ENCODE measurements around the gene NFYC.

NFYC gene

GRCh38 chr1:40806731-40807695 is 115.5 kb downstream of the NFYC start:
- Histone ChIP-seq H3K9me3 (ENCODE audit: control insufficient read depth, low read length) (no peaks in the 10 kb centered on the region), H3K4me3 (ENCODE audit: insufficient read depth, low read depth, low read length) (no peak overlapping the region), H3K27ac (ENCODE audit: insufficient read depth, low read depth, low read length, poor library complexity, severe bottlenecking) (no peak overlapping the region), H3K27me3 (ENCODE audit: control insufficient read depth, insufficient read depth, low read length, poor library complexity, severe bottlenecking) (no peaks in the 10 kb centered on the region), H3K36me3 (ENCODE audit: control insufficient read depth, insufficient read depth, low read length) (no peaks in the 10 kb centered on the region), H3K4me1 (ENCODE audit: control insufficient read depth, insufficient read depth, low read length) (peaks cover 29% of the 10 kb centered on the region)
- WGBS, 2 experiments = 78 to 80% methylated on average over 20 of the region's 20 CpGs

- Histone ChIP-seq H3K27me3 (ENCODE audit: control insufficient read depth, insufficient read depth, low read length, poor library complexity, severe bottlenecking) (no peaks in the 10 kb centered on the region), H3K4me3 (ENCODE audit: insufficient read depth, low read depth, low read length) (no peak overlapping the region), H3K9me3 (ENCODE audit: control insufficient read depth, low read length) (no peaks in the 10 kb centered on the region), H3K4me1 (ENCODE audit: control insufficient read depth, insufficient read depth, low read length) (peaks cover 27% of the 10 kb centered on the region), H3K27ac (ENCODE audit: insufficient read depth, low read depth, low read length, poor library complexity, severe bottlenecking) (peak overlapping the region; percentile 8), H3K36me3 (ENCODE audit: control insufficient read depth, insufficient read depth, low read length) (no peaks in the 10 kb centered on the region)
- 86 to 88% methylated on average over 3 of the region's 3 CpGs for WGBS, 2 experiments
Measured at GRCh38 chr1:40808002-40808401, 116.5 kb downstream of the NFYC start.

- Histone ChIP-seq H3K4me3 (ENCODE audit: insufficient read depth, low read depth, low read length) (no peak overlapping the region), H3K27ac (ENCODE audit: insufficient read depth, low read depth, low read length, poor library complexity, severe bottlenecking) (no peak overlapping the region), H3K27me3 (ENCODE audit: control insufficient read depth, insufficient read depth, low read length, poor library complexity, severe bottlenecking) (no peaks in the 10 kb centered on the region), H3K36me3 (ENCODE audit: control insufficient read depth, insufficient read depth, low read length) (no peaks in the 10 kb centered on the region), H3K9me3 (ENCODE audit: control insufficient read depth, low read length) (no peaks in the 10 kb centered on the region), H3K4me1 (ENCODE audit: control insufficient read depth, insufficient read depth, low read length) (peaks cover 24% of the 10 kb centered on the region)
- WGBS, 2 experiments = 88% methylated on average over 3 of the region's 3 CpGs
Measured at GRCh38 chr1:40808444-40808843, 116.9 kb downstream of the NFYC start.

- no peak overlapping the region for H3K27ac ChIP-seq (ENCODE audit: insufficient read depth, low read depth, low read length, poor library complexity, severe bottlenecking)
- 91 to 94% methylated on average over 6 of the region's 6 CpGs for WGBS, 2 experiments
- no peaks in the 10 kb centered on the region for H3K36me3 ChIP-seq (ENCODE audit: control insufficient read depth, insufficient read depth, low read length)
- H3K4me1 ChIP-seq (ENCODE audit: control insufficient read depth, insufficient read depth, low read length) = peaks cover 22% of the 10 kb centered on the region
- no peak overlapping the region for H3K4me3 ChIP-seq (ENCODE audit: insufficient read depth, low read depth, low read length)
- H3K27me3 ChIP-seq (ENCODE audit: control insufficient read depth, insufficient read depth, low read length, poor library complexity, severe bottlenecking) = no peaks in the 10 kb centered on the region
- H3K9me3 ChIP-seq (ENCODE audit: control insufficient read depth, low read length) = no peaks in the 10 kb centered on the region
Measured at GRCh38 chr1:40808909-40809308, 117.4 kb downstream of the NFYC start.

- no peaks in the 10 kb centered on the region for H3K36me3 ChIP-seq (ENCODE audit: control insufficient read depth, insufficient read depth, low read length)
- H3K27me3 ChIP-seq (ENCODE audit: control insufficient read depth, insufficient read depth, low read length, poor library complexity, severe bottlenecking) = no peaks in the 10 kb centered on the region
- WGBS, 2 experiments = 89 to 91% methylated on average over 5 of the region's 5 CpGs
- no peak overlapping the region for H3K4me3 ChIP-seq (ENCODE audit: insufficient read depth, low read depth, low read length)
- H3K4me1 ChIP-seq (ENCODE audit: control insufficient read depth, insufficient read depth, low read length) = peaks cover 16% of the 10 kb centered on the region
- no peaks in the 10 kb centered on the region for H3K9me3 ChIP-seq (ENCODE audit: control insufficient read depth, low read length)
- H3K27ac ChIP-seq (ENCODE audit: insufficient read depth, low read depth, low read length, poor library complexity, severe bottlenecking) = no peak overlapping the region
Measured at GRCh38 chr1:40810927-40811326, 119.4 kb downstream of the NFYC start.

GRCh38 chr1:40815420-40815819 is 123.9 kb downstream of the NFYC start:
- 92 to 93% methylated on average over 9 of the region's 9 CpGs for WGBS, 2 experiments
- H3K36me3 ChIP-seq (ENCODE audit: control insufficient read depth, insufficient read depth, low read length) = no peaks in the 10 kb centered on the region
- no peak overlapping the region for H3K4me3 ChIP-seq (ENCODE audit: insufficient read depth, low read depth, low read length)
- H3K27me3 ChIP-seq (ENCODE audit: control insufficient read depth, insufficient read depth, low read length, poor library complexity, severe bottlenecking) = peaks cover 19% of the 10 kb centered on the region
- peaks cover 6% of the 10 kb centered on the region for H3K4me1 ChIP-seq (ENCODE audit: control insufficient read depth, insufficient read depth, low read length)
- no peak overlapping the region for H3K27ac ChIP-seq (ENCODE audit: insufficient read depth, low read depth, low read length, poor library complexity, severe bottlenecking)
- no peaks in the 10 kb centered on the region for H3K9me3 ChIP-seq (ENCODE audit: control insufficient read depth, low read length)

- peaks cover 19% of the 10 kb centered on the region for H3K27me3 ChIP-seq (ENCODE audit: control insufficient read depth, insufficient read depth, low read length, poor library complexity, severe bottlenecking)
- no peaks in the 10 kb centered on the region for H3K36me3 ChIP-seq (ENCODE audit: control insufficient read depth, insufficient read depth, low read length)
- H3K4me1 ChIP-seq (ENCODE audit: control insufficient read depth, insufficient read depth, low read length) = peaks cover 9% of the 10 kb centered on the region
- peak overlapping the region; percentile 42 for H3K4me3 ChIP-seq (ENCODE audit: insufficient read depth, low read depth, low read length)
- no peaks in the 10 kb centered on the region for H3K9me3 ChIP-seq (ENCODE audit: control insufficient read depth, low read length)
- 28 to 32% methylated on average over 19 of the region's 19 CpGs for WGBS, 2 experiments
- no peak overlapping the region for H3K27ac ChIP-seq (ENCODE audit: insufficient read depth, low read depth, low read length, poor library complexity, severe bottlenecking)
Measured at GRCh38 chr1:40817791-40818263, 126.3 kb downstream of the NFYC start.

GRCh38 chr1:40818264-40818961 is 126.9 kb downstream of the NFYC start:
- Histone ChIP-seq H3K4me1 (ENCODE audit: control insufficient read depth, insufficient read depth, low read length) (peaks cover 11% of the 10 kb centered on the region), H3K9me3 (ENCODE audit: control insufficient read depth, low read length) (no peaks in the 10 kb centered on the region), H3K36me3 (ENCODE audit: control insufficient read depth, insufficient read depth, low read length) (no peaks in the 10 kb centered on the region), H3K27ac (ENCODE audit: insufficient read depth, low read depth, low read length, poor library complexity, severe bottlenecking) (no peak overlapping the region), H3K27me3 (ENCODE audit: control insufficient read depth, insufficient read depth, low read length, poor library complexity, severe bottlenecking) (peaks cover 19% of the 10 kb centered on the region), H3K4me3 (ENCODE audit: insufficient read depth, low read depth, low read length) (peak overlapping the region; percentile 42)
- WGBS, 2 experiments = 1 to 2% methylated on average over 59 of the region's 59 CpGs

- WGBS, 2 experiments = 75 to 77% methylated on average over 25 to 26 of the region's 26 CpGs
- Histone ChIP-seq H3K36me3 (ENCODE audit: control insufficient read depth, insufficient read depth, low read length) (no peaks in the 10 kb centered on the region), H3K27me3 (ENCODE audit: control insufficient read depth, insufficient read depth, low read length, poor library complexity, severe bottlenecking) (peaks cover 19% of the 10 kb centered on the region), H3K27ac (ENCODE audit: insufficient read depth, low read depth, low read length, poor library complexity, severe bottlenecking) (no peak overlapping the region), H3K9me3 (ENCODE audit: control insufficient read depth, low read length) (no peaks in the 10 kb centered on the region), H3K4me3 (ENCODE audit: insufficient read depth, low read depth, low read length) (no peak overlapping the region), H3K4me1 (ENCODE audit: control insufficient read depth, insufficient read depth, low read length) (peaks cover 18% of the 10 kb centered on the region)
Measured at GRCh38 chr1:40819101-40819500, 127.6 kb downstream of the NFYC start.

- Histone ChIP-seq H3K27me3 (ENCODE audit: control insufficient read depth, insufficient read depth, low read length, poor library complexity, severe bottlenecking) (peaks cover 19% of the 10 kb centered on the region), H3K36me3 (ENCODE audit: control insufficient read depth, insufficient read depth, low read length) (no peaks in the 10 kb centered on the region), H3K9me3 (ENCODE audit: control insufficient read depth, low read length) (no peaks in the 10 kb centered on the region), H3K4me3 (ENCODE audit: insufficient read depth, low read depth, low read length) (no peak overlapping the region), H3K4me1 (ENCODE audit: control insufficient read depth, insufficient read depth, low read length) (peaks cover 27% of the 10 kb centered on the region), H3K27ac (ENCODE audit: insufficient read depth, low read depth, low read length, poor library complexity, severe bottlenecking) (no peak overlapping the region)
- WGBS, 2 experiments = 89 to 93% methylated on average over 3 of the region's 3 CpGs
Measured at GRCh38 chr1:40820251-40820797, 128.8 kb downstream of the NFYC start.

All from ectodermal cell (in vitro differentiated cells).